ENCODE data around the gene TEKT1. TPM values are rescaled to one million over a fixed set of nuclear protein-coding genes. Genes with fewer than 3 reads are reported as not detected.

The TEKT1 gene
- total and polyA plus RNA-seq, 7 donors: not detected

DNA sequence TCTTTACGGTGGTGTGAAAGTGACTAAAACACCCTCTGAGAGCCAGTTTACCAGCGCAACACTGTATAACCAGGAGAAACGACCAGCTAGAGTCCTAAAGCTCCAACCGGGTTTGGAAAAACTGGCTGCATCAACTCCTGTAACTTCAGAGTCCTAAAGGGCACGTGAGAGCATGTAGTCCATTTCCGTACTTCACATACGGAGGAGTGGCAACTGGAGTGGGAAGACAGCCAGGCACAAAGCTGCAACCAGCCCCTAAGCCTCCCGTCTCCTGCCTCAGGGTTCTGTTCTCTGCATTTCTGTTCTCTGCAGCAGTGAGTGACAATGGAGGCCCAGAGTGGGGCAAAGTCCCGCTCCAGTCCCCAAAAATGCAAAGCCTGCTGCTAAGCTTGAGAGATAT is 19.2 kb downstream of the TEKT1 start:
- intact Hi-C loops (cut with DNase I): no loop called here
- no peak overlapping the region for H3K27ac ChIP-seq
- H3K4me3 ChIP-seq: no peak overlapping the region
- no peak for DNase-seq
- WGBS, 2 donors: 62 to 75% methylated on average over 9 of the region's 9 CpGs
- no peaks in the 10 kb centered on the region for H3K4me1 ChIP-seq
- peaks cover 0 to 4% (median 0%) of the 10 kb centered on the region in 4 donors for H3K9me3 ChIP-seq
- H3K27me3 ChIP-seq: peaks cover 0 to 4% (median 0%) of the 10 kb centered on the region in 3 donors
- TF ChIP-seq POLR2AphosphoS5 (IDR thresholded peaks at IDR 0.05) (no peak), EP300 (IDR thresholded peaks at IDR 0.05) (no peak), POLR2A (IDR thresholded peaks at IDR 0.05) (no peak)
- TF ChIP-seq, protein P1, sequence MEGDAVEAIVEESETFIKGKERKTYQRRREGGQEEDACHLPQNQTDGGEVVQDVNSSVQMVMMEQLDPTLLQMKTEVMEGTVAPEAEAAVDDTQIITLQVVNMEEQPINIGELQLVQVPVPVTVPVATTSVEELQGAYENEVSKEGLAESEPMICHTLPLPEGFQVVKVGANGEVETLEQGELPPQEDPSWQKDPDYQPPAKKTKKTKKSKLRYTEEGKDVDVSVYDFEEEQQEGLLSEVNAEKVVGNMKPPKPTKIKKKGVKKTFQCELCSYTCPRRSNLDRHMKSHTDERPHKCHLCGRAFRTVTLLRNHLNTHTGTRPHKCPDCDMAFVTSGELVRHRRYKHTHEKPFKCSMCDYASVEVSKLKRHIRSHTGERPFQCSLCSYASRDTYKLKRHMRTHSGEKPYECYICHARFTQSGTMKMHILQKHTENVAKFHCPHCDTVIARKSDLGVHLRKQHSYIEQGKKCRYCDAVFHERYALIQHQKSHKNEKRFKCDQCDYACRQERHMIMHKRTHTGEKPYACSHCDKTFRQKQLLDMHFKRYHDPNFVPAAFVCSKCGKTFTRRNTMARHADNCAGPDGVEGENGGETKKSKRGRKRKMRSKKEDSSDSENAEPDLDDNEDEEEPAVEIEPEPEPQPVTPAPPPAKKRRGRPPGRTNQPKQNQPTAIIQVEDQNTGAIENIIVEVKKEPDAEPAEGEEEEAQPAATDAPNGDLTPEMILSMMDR (IDR thresholded peaks at IDR 0.05): no peak
- H3K36me3 ChIP-seq: no peaks in the 10 kb centered on the region

- no peak overlapping the region for H3K4me3 ChIP-seq
- intact Hi-C loops (cut with DNase I): no loop called here
- no peaks in the 10 kb centered on the region for H3K36me3 ChIP-seq
- TF ChIP-seq POLR2AphosphoS5 (IDR thresholded peaks at IDR 0.05) (no peak), POLR2A (IDR thresholded peaks at IDR 0.05) (no peak)
- no peak for DNase-seq
- H3K4me1 ChIP-seq: no peaks in the 10 kb centered on the region
- WGBS, 2 donors: 87 to 92% methylated on average over 9 of the region's 9 CpGs
- no peak overlapping the region for H3K27ac ChIP-seq
- H3K9me3 ChIP-seq: peaks cover 0 to 4% (median 0%) of the 10 kb centered on the region in 4 donors
- H3K27me3 ChIP-seq: peaks cover 0 to 4% (median 0%) of the 10 kb centered on the region in 3 donors
Observed at GRCh38 chr17:6811510-6811909, 20.0 kb downstream of the TEKT1 start.

- Histone ChIP-seq H3K4me1 (no peaks in the 10 kb centered on the region), H3K27me3 (no peaks in the 10 kb centered on the region)
- WGBS, 2 donors: 89 to 90% methylated on average over 13 of the region's 13 CpGs
Observed at GRCh38 chr17:6800422-6801027, 31.0 kb downstream of the TEKT1 start.

GRCh38 chr17:6799738-6800137 is 31.8 kb downstream of the TEKT1 start:
- no peak for TF ChIP-seq POLR2A (IDR thresholded peaks at IDR 0.05)
- no peak for TF ChIP-seq EP300 (IDR thresholded peaks at IDR 0.05)
- TF ChIP-seq POLR2AphosphoS5 (IDR thresholded peaks at IDR 0.05): no peak
- TF ChIP-seq, protein P1 (IDR thresholded peaks at IDR 0.05): no peak
- H3K4me1 ChIP-seq: no peaks in the 10 kb centered on the region
- DNase-seq: no peak
- intact Hi-C loops (cut with DNase I): no loop called here
- H3K36me3 ChIP-seq: no peaks in the 10 kb centered on the region
- H3K27ac ChIP-seq: no peak overlapping the region
- H3K27me3 ChIP-seq: no peaks in the 10 kb centered on the region
- no peaks in the 10 kb centered on the region for H3K9me3 ChIP-seq
- no peak overlapping the region for H3K4me3 ChIP-seq
- 75 to 81% methylated on average over 6 of the region's 6 CpGs for WGBS, 2 donors

More at GRCh38 chr17:6800422-6801027, 31.0 kb downstream of the TEKT1 start:
- no peak for DNase-seq
- H3K36me3 ChIP-seq: no peaks in the 10 kb centered on the region
- no peaks in the 10 kb centered on the region for H3K9me3 ChIP-seq
- no peak overlapping the region for H3K4me3 ChIP-seq
- no peak for TF ChIP-seq EP300 (IDR thresholded peaks at IDR 0.05)
- no peak for TF ChIP-seq POLR2AphosphoS5 (IDR thresholded peaks at IDR 0.05)
- no peak for TF ChIP-seq POLR2A (IDR thresholded peaks at IDR 0.05)
- TF ChIP-seq, protein P1 (IDR thresholded peaks at IDR 0.05): no peak
- no peak overlapping the region for H3K27ac ChIP-seq
- intact Hi-C loops (cut with DNase I): no loop called here

- intact Hi-C loops (cut with DNase I): no loop called here
- H3K36me3 ChIP-seq: no peaks in the 10 kb centered on the region
- no peak for TF ChIP-seq POLR2A (IDR thresholded peaks at IDR 0.05)
- no peak for TF ChIP-seq EP300 (IDR thresholded peaks at IDR 0.05)
- TF ChIP-seq, protein P1 (IDR thresholded peaks at IDR 0.05): no peak
- TF ChIP-seq POLR2AphosphoS5 (IDR thresholded peaks at IDR 0.05): no peak
- no peaks in the 10 kb centered on the region for H3K27me3 ChIP-seq
- no peak overlapping the region for H3K4me3 ChIP-seq
- no peak overlapping the region for H3K27ac ChIP-seq
- WGBS, 2 donors: 63 to 84% methylated on average over 8 of the region's 8 CpGs
- no peaks in the 10 kb centered on the region for H3K9me3 ChIP-seq
- no peaks in the 10 kb centered on the region for H3K4me1 ChIP-seq
- no peak for DNase-seq
Observed at GRCh38 chr17:6797718-6798351, 33.7 kb downstream of the TEKT1 start.
